Smooth muscle cell (in vitro differentiated cells): ENCODE data around the gene ITGA11. TPM values are rescaled to one million over a fixed set of nuclear protein-coding genes. Genes with fewer than 3 reads are reported as not detected.
A peak's percentile ranks its signal among the peaks of the same experiment; 100 is the strongest.
"Not testable (repeated sequence)": the region's sequence is repeated elsewhere in the genome, so short reads cannot be mapped to it uniquely, and the experiment has no call there.

Source experiments
- DNase-seq: peaks from one replicate; lab custom pipeline; 2025; ENCODE audit not compliant: unreplicated experiment; lab: John Stamatoyannopoulos, UW
- H2AFZ ChIP-seq: fragments of 200-600 bp; sonication (generic); 2 replicates; pipeline ENCODE4 v1.6.0; 2016; ENCODE audit warnings: antibody characterized with exemption, low read depth, mild to moderate bottlenecking
- H3F3A ChIP-seq: fragments of 200-600 bp; sonication (generic); 2 replicates; pipeline ENCODE4 v1.6.0; 2017; ENCODE audit warnings: antibody characterized with exemption, low read depth
- H3K27ac ChIP-seq: fragments of 200-600 bp; sonication (generic); 2 replicates; pipeline ENCODE4 v1.5.1; 2016; ENCODE audit warnings: low read depth, mild to moderate bottlenecking
- H3K27me3 ChIP-seq: fragments of 200-600 bp; sonication (generic); 2 replicates; pipeline ENCODE4 v1.6.1; 2016; ENCODE audit warnings: low read depth, mild to moderate bottlenecking
- H3K36me3 ChIP-seq: fragments of 200-600 bp; sonication (generic); 2 replicates; pipeline ENCODE4 v1.5.1; 2016; ENCODE audit warnings: low read depth
- H3K4me1 ChIP-seq: fragments of 200-600 bp; sonication (generic); 2 replicates; pipeline ENCODE4 v1.5.1; 2016; ENCODE audit warnings: low read depth
- H3K4me2 ChIP-seq: fragments of 200-600 bp; sonication (generic); 2 replicates; pipeline ENCODE4 v1.6.0; 2016; ENCODE audit warnings: mild to moderate bottlenecking
- H3K4me3 ChIP-seq: fragments of 200-600 bp; sonication (generic); 2 replicates; pipeline ENCODE4 v1.5.1; 2016; ENCODE audit warnings: mild to moderate bottlenecking
- H3K79me2 ChIP-seq: fragments of 200-600 bp; sonication (generic); 2 replicates; pipeline ENCODE4 v1.6.0; 2016; ENCODE audit warnings: low read depth, mild to moderate bottlenecking
- H3K9ac ChIP-seq: fragments of 200-600 bp; sonication (generic); 2 replicates; pipeline ENCODE4 v1.6.0; 2016; ENCODE audit warnings: low read depth
- H3K9me3 ChIP-seq: fragments of 200-600 bp; sonication (generic); replicated peaks from 2 replicates; pipeline ENCODE4 v1.5.1; 2016; ENCODE audit warnings: low read depth
- H4K20me1 ChIP-seq: fragments of 200-600 bp; sonication (generic); 2 replicates; pipeline ENCODE4 v1.6.0; 2016; ENCODE audit warnings: low read depth
- CTCF ChIP-seq: fragments of 200-600 bp; sonication (generic); IDR thresholded peaks from 2 replicates; pipeline ENCODE4 v1.5.1; 2017; ENCODE audit warnings: borderline replicate concordance, mild to moderate bottlenecking, antibody characterized with exemption; ENCODE audit not compliant: insufficient read depth, poor library complexity, severe bottlenecking
- WGBS: methylation state at CpG from one replicate; pipeline ENCODE4 v1.1.7; 2016; ENCODE audit warnings: low lambda C conversion rate; 5-methylcytosine and 5-hydroxymethylcytosine counted together
- polyA plus RNA-seq: library from polyadenylated mRNA; unstranded; fragments of >200 nt; fragmentation: Nextera tagmentation; extraction: Ambion mirVana; gene quantifications from 2 replicates; pipeline ENCODE4 v1.2.1, GENCODE V29; 2016
- total RNA-seq: library from RNA; depleted of rRNA; stranded (reverse); fragments of >200 nt; gene quantifications from 2 replicates; pipeline ENCODE4 v1.2.3, GENCODE V29; 2014

The ITGA11 gene
- total and polyA plus RNA-seq, 2 experiments from 2014 or later: 87.8 to 133 TPM

- Histone ChIP-seq H3K9me3 (no peaks in the 10 kb centered on the region), H3K27ac (no peak overlapping the region), H3F3A (peaks cover 13% of the 10 kb centered on the region), H3K4me3 (no peak overlapping the region), H4K20me1 (peaks cover 55% of the 10 kb centered on the region), H3K4me1 (no peaks in the 10 kb centered on the region), H3K79me2 (peaks cover 26% of the 10 kb centered on the region), H3K36me3 (no peaks in the 10 kb centered on the region), H3K9ac (no peak overlapping the region), H2AFZ (no peak overlapping the region), H3K27me3 (no peaks in the 10 kb centered on the region), H3K4me2 (no peak overlapping the region)
- TF ChIP-seq CTCF: no peak
- WGBS: 88% methylated on average over 5 of the region's 5 CpGs
- no peak for DNase-seq
These were observed 32.6 kb downstream of the ITGA11 start for GRCh38 chr15:68399096-68400065.

GRCh38 chr15:68397999-68398398, 34.0 kb downstream of the ITGA11 start:
- H3K4me2 ChIP-seq, H3K36me3 ChIP-seq, H3K27ac ChIP-seq, H3K4me1 ChIP-seq, DNase-seq, H3K9ac ChIP-seq, H3K27me3 ChIP-seq, H2AFZ ChIP-seq, H3K4me3 ChIP-seq, H3K9me3 ChIP-seq: not testable (repeated sequence)
- no CpG with 5 or more reads among the region's 3 CpGs for WGBS
- Histone ChIP-seq H3K79me2 (peaks cover 40% of the 10 kb centered on the region), H3F3A (peaks cover 13% of the 10 kb centered on the region), H4K20me1 (peaks cover 41% of the 10 kb centered on the region)

- peaks cover 25% of the 10 kb centered on the region for H4K20me1 ChIP-seq
- TF ChIP-seq CTCF: no peak
- no peaks in the 10 kb centered on the region for H3K9me3 ChIP-seq
- H3K9ac ChIP-seq: no peak overlapping the region
- WGBS: 95% methylated on average over 1 of the region's 1 CpG
- no peak for DNase-seq
- H3K27me3 ChIP-seq: no peaks in the 10 kb centered on the region
- peaks cover 54% of the 10 kb centered on the region for H3K79me2 ChIP-seq
- H3K36me3 ChIP-seq: no peaks in the 10 kb centered on the region
- no peak overlapping the region for H2AFZ ChIP-seq
- H3F3A ChIP-seq: peaks cover 7% of the 10 kb centered on the region
- H3K27ac ChIP-seq: no peak overlapping the region
- no peak overlapping the region for H3K4me2 ChIP-seq
- H3K4me1 ChIP-seq: no peaks in the 10 kb centered on the region
- H3K4me3 ChIP-seq: no peak overlapping the region
These were observed 35.9 kb downstream of the ITGA11 start for GRCh38 chr15:68396068-68396467.

GRCh38 chr15:68391121-68391520, 40.8 kb downstream of the ITGA11 start:
- Histone ChIP-seq H3K9ac (no peak overlapping the region), H3K36me3 (no peaks in the 10 kb centered on the region), H3K27ac (peak overlapping the region; percentile 90), H3K79me2 (peaks cover 52% of the 10 kb centered on the region), H3K4me3 (no peak overlapping the region), H3K9me3 (no peaks in the 10 kb centered on the region), H3K4me2 (no peak overlapping the region), H4K20me1 (peaks cover 13% of the 10 kb centered on the region), H2AFZ (no peak overlapping the region), H3K4me1 (no peaks in the 10 kb centered on the region), H3F3A (no peaks in the 10 kb centered on the region), H3K27me3 (no peaks in the 10 kb centered on the region)
- WGBS: 91% methylated on average over 2 of the region's 2 CpGs
- TF ChIP-seq CTCF: no peak
- DNase-seq: no peak
